HG02938 (cell line): Measurements from ENCODE around the gene RNLS.
"Not testable (repeated sequence)": the region's sequence is repeated elsewhere in the genome, so short reads cannot be mapped to it uniquely, and the experiment has no call there.

Source experiments
- ATAC-seq: cut with Tn5 transposase; IDR thresholded peaks from one replicate; pipeline ENCODE4 v1.9.1; 2021; ENCODE audit warnings: mild to moderate bottlenecking, moderate library complexity; ENCODE audit not compliant: unreplicated experiment

The RNLS gene

DNA sequence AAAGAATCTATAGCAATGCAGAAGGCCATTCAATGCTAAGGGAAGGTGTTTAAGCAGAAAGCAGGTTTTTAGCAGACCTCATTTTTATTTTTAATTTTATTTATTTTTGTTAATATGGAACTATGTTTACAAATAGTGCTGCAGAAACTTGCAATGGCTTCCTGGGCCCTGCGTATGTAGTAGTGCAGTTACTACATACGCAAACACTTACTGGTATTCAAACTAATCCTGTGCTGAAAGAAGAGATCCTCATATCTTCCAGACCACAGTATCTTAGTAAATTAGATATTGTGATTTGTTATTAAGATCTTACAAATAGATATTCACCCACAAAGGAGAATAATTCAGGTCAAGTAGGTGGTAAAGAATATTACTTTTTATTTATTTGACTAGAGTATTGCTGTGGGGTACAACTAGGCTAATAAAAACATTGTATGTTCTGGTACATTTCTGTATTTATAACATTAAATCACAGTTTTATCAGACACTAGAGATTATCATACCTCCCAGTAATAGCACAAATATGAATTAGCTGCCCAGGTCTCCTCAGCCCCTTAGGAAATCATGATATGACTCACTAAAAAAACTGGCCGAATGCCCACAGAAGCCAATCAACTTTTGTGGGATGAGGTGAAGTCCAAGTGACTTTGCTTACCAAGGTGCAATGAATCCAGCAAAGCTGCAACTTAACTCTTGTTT is 57.6 kb downstream of the RNLS start:
- no peak for ATAC-seq

DNA sequence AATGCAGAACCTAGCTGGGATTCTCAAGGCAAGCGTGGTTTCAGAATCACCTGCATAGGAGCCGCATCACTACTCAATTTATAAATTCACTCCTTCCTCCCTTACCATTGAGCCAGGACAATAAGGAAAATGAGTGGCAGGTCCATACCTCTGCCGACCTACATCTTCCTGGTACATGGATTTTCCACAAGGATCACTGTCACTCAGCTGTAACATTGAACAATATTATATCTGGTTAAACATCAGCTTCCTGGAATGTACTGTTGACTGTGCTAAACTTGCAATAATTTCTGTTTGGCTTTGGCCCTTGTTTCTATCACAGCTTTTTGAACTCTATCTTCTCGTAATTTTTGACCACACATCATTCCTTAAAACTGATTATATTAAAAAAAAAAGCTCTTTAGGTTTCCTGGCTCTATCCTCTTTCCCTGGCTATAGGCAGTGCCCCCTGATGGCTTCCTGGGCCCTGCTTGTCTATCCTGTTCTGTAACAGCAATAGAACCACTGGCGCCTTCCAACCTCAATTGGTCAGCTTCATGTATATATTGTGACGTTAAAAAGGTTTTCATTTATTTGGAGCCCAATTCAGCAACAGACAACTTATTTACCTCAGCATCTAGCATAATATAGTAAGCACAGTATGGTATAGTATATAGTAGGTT is 59.2 kb downstream of the RNLS start:
- no peak for ATAC-seq

DNA sequence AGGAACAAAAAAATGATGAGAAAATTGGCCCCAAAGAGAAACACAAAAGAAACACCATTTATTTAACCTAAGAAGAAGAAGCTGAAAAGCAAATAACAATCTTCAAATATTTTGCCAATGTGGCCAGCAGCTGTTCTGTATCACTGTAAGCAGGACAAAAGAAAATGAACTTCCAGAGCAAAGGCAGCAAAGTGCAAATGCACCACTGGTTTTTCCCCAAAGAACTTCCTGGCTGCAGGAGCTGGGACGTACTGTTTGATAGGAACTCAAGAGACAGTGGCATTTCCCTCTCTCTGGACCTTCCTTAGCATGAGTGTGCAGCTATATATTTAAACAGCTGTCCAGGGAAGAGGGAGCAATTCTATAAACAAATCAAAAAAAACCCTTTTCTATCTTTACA is 60.4 kb downstream of the RNLS start:
- no peak for ATAC-seq

DNA sequence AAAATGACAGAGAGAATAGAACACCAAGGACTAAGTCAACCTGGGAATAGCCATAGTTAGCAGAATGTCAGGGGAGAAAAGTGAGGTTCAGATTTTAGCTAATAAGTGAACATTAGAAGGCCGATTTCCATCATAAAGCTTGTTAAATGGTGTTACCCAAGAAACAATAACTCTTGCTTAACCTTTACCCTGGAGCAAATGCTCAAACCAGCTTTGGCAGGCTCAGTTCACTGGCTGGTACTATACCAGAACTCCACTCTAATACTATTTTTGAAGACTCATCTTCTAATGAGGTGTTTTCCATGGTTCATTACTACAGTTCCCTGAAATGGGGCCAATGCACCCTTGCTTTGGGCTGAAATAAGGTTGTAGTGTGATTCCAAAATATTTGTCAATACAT is 61.3 kb downstream of the RNLS start:
- ATAC-seq = no peak

DNA sequence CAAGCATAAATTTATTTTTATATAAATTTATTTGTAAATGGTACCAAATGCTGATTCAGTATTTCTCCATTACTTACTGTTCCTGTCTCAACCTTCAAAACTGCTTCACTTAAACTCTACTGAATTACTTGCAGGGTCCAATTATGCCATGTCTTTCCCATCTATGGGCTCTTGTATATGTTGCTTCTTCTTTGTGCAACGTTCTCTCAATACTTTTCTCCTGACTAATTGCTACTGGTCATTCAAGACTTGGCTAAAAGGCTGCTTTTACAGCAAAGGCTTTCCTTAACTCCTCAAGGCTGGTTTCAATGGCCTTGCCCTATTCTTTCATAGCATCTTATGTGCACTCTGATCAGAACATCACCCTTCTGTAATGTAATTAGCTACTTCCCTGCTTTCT is 67.9 kb downstream of the RNLS start:
- no peak for ATAC-seq

DNA sequence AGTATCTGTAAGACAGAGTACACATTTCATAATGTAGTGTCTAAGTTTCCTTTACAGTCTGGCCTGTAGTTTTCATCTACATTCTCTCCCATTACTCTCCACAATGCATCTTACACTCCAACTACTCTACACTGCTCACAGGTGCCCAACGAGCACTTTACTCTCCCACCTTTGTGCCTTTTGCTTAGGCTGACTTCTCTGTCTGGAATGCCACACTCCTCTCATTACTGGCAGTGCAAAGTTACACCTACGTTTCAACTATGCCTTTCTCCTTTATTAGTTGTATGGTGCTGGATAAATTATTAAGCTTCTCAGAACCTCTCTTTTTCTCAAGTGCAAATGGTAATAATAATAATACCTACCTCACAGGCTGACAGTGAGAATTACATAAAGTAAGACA is 70.5 kb downstream of the RNLS start:
- ATAC-seq = no peak

DNA sequence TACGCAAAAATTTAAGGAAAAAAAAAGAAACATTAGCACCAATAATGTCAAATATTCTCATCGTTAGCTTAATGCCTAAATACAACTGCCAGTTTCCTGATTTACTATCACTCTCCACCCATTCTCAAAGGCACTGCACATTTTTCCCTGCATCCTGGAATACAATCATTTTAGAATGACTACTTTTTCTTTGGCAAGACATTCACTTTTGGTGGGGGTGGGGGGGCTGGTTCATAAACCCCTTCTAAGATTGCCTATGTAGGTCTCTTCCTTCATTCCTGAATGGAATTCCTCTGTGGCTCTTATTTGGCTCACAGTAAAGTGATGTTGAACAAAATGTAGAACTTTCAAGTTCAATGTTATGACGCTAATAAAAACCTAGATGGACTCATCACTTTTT is 74.3 kb downstream of the RNLS start:
- ATAC-seq = no peak

DNA sequence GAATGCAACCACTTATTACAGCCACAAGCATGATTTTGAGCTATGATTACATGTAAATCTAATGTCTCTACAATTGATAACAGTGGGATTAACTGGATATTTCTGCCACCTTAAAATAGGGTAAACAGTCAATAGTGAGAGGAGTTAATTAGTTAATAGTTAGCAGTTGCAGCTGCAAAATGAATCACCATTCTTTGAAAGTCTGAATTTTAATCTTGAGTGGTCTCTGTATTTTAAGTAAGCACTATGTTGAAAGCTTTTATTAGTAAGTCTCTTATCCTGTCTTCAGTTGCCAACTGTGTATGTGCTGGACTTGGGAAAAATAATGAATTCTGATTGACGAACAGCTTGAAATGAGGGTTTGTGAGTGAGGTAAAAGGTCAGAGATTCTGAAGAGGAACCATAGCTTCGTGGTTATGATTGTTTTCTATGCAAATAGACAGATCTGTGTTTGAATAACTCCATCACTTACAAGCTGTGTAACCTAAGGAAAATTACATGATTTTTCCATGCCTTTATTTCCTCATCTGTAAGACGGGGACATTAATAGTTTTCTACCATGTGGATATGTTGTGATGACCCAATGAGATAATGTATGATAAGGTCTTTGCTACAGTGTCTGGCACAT is 75.2 kb downstream of the RNLS start:
- no peak for ATAC-seq

DNA sequence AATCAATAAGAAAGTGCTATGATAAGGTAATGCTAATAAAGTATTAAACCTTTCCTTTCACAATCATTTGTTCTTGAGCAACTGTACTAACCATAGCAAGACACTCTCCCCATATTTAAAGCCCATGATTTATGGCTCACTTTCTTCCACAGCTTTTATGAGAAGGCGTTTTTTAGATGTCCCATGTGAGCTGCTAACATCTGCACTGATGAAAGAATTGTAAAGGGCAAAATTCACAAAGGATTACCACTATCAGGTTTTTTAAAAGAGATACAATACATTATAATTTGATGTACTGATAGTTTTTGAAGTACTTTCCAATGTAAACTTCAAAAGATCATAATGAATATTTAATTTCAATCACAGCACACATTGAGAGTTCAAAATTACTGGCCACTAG is 75.7 kb downstream of the RNLS start:
- no peak for ATAC-seq

DNA sequence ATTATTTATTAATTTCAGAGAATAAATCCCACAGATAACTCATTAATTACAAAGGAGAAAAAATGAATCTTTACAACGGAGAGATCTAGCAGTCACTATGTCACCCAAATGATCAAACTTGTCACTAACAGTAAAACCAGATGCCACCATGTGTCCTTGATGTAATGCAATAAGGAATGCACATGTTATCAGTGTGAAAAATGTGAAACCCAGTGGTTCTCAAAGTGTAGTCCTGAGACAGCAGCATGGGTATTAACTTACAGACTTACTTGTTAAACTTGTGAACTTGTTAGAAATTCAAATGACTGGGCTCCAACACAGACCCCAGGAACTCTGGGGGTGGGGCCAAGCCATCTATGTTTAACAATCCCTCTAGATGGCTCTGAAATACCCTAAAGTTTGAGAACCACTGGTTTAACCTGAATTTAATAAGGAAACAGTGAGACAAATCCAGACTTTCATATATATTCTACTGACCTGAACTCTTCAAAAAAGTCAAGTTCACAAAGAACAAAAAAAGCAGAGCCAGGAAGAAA is 77.4 kb downstream of the RNLS start:
- ATAC-seq = no peak

DNA sequence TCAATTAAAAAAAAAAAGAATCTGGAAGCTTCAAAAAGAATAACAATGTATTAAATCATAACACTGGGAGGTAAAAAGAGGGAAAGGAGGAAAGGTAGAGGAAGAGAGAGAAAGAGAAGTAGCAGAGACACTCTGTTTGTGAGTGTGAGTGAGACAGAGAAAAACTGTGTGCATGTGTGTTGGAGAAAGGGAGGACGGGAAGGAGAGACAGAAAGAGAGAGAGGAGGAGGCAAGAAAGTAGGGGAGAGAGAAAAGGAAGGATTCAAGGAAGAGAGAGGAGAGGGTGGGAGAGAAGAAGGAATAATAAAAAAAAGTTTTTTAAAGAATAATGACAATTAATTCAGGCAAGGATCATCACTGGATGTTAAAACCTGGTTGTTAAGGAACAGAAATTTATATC is 77.9 kb downstream of the RNLS start:
- ATAC-seq = no peak

DNA sequence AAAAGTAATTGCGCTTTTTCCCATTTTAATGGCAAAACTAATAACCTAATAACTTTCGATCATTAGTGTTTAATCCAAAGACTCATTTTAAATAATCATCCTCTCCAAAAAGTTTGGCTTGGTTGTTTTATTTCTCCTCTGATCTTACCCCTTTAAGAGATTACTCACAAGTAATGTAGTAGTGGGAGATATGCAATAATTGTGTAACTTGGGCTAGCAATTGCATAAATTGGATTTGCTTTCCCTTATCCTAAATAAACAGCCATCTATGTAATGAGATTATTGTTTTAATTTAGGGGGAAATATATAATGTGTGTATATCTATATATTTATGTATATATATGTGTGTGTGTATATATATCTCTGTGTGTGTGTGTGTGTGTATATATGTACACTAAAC is 82.5 kb downstream of the RNLS start:
- ATAC-seq = no peak

DNA sequence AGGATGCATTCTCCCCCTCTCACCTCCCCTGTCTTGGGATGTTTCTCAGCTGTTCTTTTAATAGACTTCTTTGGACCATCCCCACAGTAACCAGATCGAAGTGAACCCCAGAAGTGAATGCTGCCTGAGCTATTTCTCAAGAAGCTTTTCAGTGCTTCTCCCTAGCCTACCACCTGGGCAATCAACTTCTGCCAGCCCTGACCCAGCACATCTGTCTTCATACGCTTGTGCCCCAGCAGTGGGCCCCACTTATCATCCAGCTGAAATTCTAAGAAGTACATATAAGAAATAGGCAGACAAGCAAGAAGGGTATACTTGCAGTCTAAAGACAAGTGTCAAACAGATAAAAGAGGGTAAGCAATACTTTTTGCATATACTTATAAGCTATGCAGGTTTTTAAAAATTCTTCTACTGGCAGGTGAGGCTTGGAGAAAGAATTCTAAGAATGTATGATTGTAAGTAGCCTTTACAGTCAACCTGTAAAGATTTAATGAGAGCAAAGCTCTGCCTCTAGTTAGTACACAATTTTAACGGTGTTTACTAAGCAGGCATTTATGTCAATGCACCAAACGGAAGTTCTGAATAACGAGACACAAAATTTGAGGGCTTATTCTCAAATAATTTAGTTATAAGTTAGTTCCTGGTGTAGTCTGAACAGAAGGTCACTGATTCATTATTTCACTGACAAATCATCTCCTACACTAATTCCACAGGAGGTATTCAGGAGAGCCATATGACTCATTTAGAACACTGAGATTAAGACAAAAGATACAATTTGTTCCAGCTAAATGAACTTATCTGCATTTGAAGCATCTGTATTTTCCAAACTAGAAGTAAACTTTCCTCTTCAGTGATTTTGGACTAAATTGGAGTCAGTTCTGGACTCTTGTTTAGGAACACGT is 83.3 kb downstream of the RNLS start:
- no peak for ATAC-seq

DNA sequence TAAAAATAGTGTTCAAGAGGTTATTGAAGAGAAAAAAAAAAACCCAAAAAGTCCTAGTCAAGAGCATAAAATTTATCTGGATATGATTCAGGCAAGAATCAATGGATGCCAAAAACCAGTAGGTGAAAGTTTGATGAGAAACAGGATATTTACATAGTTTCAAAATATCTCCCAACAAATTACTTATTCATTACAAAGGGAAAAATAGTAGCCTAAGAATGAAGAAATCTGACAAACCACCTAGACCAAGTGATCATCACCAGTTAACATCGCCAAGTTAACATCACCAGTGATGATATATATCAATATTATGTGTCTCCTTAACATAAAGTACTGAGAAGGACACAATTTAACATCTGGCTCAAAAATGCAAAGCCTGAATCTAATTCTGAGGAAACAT is 85.2 kb downstream of the RNLS start:
- no peak for ATAC-seq

DNA sequence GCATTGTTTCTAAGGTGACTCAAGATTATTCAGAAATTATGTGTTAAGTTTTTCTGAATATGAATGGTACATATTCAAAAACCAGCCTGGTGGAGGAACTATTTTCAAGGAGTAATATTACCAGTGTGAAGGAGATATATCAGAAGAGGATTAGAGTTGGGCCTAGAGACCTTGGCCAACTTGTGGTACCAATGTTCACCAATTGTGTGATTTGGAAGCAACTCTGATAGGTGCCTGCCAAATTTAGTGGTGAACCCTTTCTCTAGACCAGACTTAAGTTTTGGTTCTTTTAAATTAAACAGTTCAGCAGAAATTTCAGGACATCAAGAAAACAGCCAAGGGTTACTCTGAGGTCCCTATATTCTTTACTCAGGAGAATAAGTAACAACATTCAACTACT is 88.6 kb downstream of the RNLS start:
- no peak for ATAC-seq

DNA sequence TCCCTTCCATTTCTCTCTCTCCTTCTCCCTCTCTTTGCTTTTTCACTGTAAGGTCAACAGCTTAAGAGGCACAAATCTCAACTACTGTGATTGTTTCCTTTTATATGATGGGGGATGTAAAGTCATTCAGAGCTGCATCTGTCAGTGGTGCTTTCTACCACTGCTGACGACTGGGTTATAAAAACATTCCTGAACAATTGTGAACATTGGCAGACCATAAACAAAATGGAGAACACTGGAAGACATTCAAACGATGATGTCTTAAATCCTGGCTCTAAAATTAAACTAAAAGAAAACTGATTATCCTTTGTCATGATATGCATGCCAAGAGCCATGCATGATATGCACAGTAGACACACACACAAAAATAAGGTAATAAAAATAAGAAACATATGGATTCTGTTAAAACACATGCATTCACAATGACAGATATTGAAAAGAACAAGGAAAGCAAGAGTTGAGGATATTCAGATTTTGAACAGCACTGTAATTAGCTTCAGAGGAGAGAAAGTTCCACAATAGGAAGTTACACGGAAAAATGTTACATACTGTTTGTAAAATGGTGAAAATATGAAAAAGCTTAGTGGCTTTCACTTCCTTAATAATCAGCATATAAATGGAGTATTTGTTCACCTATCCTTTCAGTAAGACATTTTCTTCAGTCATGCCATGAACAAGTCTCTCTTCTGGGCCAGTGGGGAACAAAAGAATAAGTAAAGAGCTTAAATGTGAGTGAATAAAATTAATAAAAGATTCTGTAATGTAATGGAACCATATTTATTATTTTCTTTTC is 89.2 kb downstream of the RNLS start:
- ATAC-seq = no peak

DNA sequence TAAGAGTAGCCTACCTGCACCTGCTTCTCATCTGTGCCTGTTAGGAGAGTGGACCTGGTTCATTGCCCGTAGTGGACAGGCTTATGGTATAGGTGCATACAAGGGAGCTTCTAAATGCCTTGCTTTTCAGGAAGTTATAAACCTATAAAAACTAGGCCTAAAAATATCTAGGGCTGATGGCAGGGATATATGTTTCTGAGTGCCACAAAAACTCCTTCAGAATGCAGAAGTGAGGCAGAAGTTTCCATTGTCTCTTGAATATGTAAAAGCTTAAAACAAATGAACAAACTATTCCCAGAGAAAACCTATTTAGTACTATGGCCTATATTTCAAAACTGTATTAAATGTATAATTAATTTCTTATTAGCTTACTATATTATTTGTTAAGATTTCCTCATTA is 91.8 kb downstream of the RNLS start:
- ATAC-seq = no peak

DNA sequence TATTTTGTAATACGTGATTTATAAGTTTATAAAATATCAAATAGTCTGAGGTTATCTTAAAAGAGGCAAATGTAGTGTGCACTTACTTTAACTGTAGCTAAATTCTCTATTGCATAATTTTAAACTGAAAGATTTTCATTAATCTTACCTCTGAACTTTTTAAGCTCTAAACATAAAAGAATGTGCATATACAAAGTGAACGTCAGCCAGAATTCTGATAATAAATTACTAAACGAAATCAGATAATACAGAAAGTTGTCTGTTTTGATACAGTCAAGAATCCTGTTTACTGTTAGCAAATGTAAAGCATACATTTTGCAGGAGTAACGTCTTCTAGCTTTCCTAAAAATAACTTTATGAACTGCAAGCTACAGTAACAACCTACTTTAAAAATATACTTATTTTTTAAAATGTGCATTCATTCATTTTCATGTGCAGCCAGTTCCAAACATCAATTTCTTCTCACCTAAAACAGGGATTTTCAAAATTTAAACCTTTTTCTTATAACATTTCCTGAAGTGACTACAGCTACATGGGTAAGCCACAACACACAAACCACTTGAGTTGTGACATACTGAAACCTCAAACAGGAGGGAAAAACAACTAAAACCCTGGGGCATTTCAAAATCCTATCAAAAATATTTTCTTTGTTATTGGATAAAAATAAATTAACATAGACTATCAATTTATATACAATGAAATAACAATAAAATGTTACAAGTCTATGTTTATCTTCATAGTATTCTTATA is 92.7 kb downstream of the RNLS start:
- no peak for ATAC-seq

DNA sequence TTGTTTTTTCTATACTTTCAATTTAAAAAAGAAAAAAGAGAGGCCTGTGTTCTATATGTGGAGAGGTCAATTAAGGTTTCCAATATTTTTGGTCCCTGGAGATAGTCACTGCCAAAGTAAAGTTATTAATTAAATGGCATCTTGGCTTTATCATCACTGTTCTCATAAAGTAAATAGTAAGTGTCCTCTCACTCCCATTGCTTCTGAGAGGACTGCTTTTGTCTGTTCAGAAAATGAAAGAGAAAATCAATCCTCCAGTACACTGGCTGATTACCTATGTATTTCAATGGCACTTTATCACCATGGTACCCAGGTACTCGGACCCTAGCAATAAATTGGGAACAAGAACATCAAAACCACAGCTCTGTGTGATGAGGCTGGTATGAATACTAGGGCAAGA is 94.0 kb downstream of the RNLS start:
- ATAC-seq = no peak

DNA sequence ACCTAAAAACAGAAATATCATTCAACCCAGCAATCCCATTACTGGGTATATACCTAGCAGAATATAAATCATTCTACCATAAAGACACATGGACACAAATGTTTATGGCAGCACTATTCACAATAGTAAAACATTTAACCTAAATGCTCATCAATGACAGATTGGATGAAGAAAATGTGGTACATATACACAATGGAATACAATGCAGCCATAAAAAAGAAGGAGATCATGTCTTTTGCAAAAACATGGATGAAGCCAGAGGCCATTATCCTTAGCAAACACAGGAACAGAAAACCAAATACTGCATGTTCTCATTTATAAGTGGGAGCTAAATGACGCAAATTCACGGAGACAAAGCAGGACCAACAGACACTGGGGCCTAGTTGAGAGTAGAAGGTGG is 96.3 kb downstream of the RNLS start:
- not testable (repeated sequence) for ATAC-seq
